PC-9 (cell line): ENCODE results near the gene ZBTB34. TPM values are rescaled to one million over a fixed set of nuclear protein-coding genes. Genes with fewer than 3 reads are reported as not detected.

ENCODE experiments used
- BruUV-seq: library from RNA; stranded (reverse); fragments of 400-500 nt; replicated peaks from 2 replicates; lab custom pipeline; 2021; lab: Mats Ljungman, UMichigan
- CTCF ChIA-PET: fragments of 300-600 bp; sonication (Branson Sonifier 250); formaldehyde crosslinking; loops from one replicate; lab custom pipeline; 2022; ENCODE audit warnings: antibody characterized with exemption; lab: Charles Lee
- POLR2A ChIA-PET: fragments of 300-600 bp; sonication (Branson Sonifier 250); formaldehyde crosslinking; loops from one replicate; lab custom pipeline; 2022; ENCODE audit warnings: antibody characterized with exemption; ENCODE audit not compliant: unreplicated experiment; lab: Charles Lee
- DNase-seq, 2 experiments: peaks; one replicate each; pipeline versions ENCODE4 v3.0.0 to v3.0.0-alpha.2; 2015 to 2022; ENCODE audit warnings: mixed read lengths in 1 of 2
- H2AFZ ChIP-seq: fragments of 200-600 bp; sonication (generic); 2 replicates; pipeline ENCODE4 v1.8.1; 2017; ENCODE audit warnings: antibody characterized with exemption
- H3F3A ChIP-seq: fragments of 200-600 bp; sonication (generic); 2 replicates; pipeline ENCODE4 v1.8.1; 2017; ENCODE audit warnings: antibody characterized with exemption, mild to moderate bottlenecking, low read depth; ENCODE audit not compliant: insufficient read depth
- H3K27ac ChIP-seq: fragments of 200-600 bp; sonication (generic); 2 replicates; pipeline ENCODE4 v1.6.1; 2016; ENCODE audit warnings: mixed run types
- H3K27me3 ChIP-seq: fragments of 200-600 bp; sonication (generic); 2 replicates; pipeline ENCODE4 v1.6.1; 2016; ENCODE audit warnings: low read depth, mixed run types; ENCODE audit not compliant: insufficient read depth
- H3K36me3 ChIP-seq: fragments of 200-600 bp; sonication (generic); 2 replicates; pipeline ENCODE4 v1.6.1; 2016; ENCODE audit warnings: low read depth, mixed run types
- H3K4me1 ChIP-seq: fragments of 200-600 bp; sonication (generic); replicated peaks from 2 replicates; pipeline ENCODE4 v1.6.1; 2016; ENCODE audit warnings: mixed run types; ENCODE audit not compliant: insufficient read depth
- H3K4me2 ChIP-seq: fragments of 200-600 bp; sonication (generic); 2 replicates; pipeline ENCODE4 v1.6.1; 2017; ENCODE audit warnings: mixed run types
- H3K4me3 ChIP-seq: fragments of 200-600 bp; sonication (generic); 2 replicates; pipeline ENCODE4 v1.6.1; 2016; ENCODE audit warnings: mixed run types
- H3K79me2 ChIP-seq: fragments of 200-600 bp; sonication (generic); 2 replicates; pipeline ENCODE4 v1.6.1; 2017; ENCODE audit warnings: low read depth, mixed run types
- H3K9me2 ChIP-seq: fragments of 200-600 bp; sonication (generic); 2 replicates; pipeline ENCODE4 v1.8.1; 2017; ENCODE audit warnings: mild to moderate bottlenecking; ENCODE audit not compliant: insufficient read depth
- H3K9me3 ChIP-seq: fragments of 200-600 bp; sonication (generic); 2 replicates; pipeline ENCODE4 v1.8.1; 2016; ENCODE audit warnings: low read depth; ENCODE audit not compliant: insufficient read depth
- H4K20me1 ChIP-seq: fragments of 200-600 bp; sonication (generic); 2 replicates; pipeline ENCODE4 v1.8.1; 2017; ENCODE audit not compliant: insufficient read depth
- EZH2 ChIP-seq: fragments of 200-600 bp; sonication (generic); IDR thresholded peaks from 2 replicates; pipeline ENCODE4 v1.8.0; 2017; ENCODE audit warnings: antibody characterized with exemption, low read depth
- intact Hi-C: fragments of 100-400 bp; cut with micrococcal nuclease; formaldehyde crosslinking; loops from one replicate; pipeline ENCODE4 v1.10.0; 2022; ENCODE audit not compliant: unreplicated experiment
- total RNA-seq: library from RNA; stranded (reverse); gene quantifications from 2 replicates; pipeline ENCODE4 v1.2.3, GENCODE V29; 2021
- TF ChIP-seq, protein P1 (sequence below): fragments of 200-600 bp; sonication (generic); conservative IDR thresholded peaks from 2 replicates; pipeline ENCODE4 v1.6.1; 2017; ENCODE audit warnings: mixed run types, antibody characterized with exemption, mild to moderate bottlenecking, moderate library complexity

ZBTB34 gene
- total RNA-seq, 1 experiment from 2014 or later: 9.0 TPM

GRCh38 chr9:126864771-126865170 is 4.3 kb downstream of the ZBTB34 start:
- DNase-seq: no peak
- no peaks in the 10 kb centered on the region for H3K9me3 ChIP-seq
- peaks cover 15% of the 10 kb centered on the region for H3K4me1 ChIP-seq
- CTCF ChIA-PET: no interaction called here
- H3F3A ChIP-seq: peaks cover 5% of the 10 kb centered on the region; the same call in 1 of the 2 replicates
- no peaks in the 10 kb centered on the region for H3K36me3 ChIP-seq
- H2AFZ ChIP-seq: no peak overlapping the region
- no peak overlapping the region for H3K27ac ChIP-seq
- TF ChIP-seq, protein P1, sequence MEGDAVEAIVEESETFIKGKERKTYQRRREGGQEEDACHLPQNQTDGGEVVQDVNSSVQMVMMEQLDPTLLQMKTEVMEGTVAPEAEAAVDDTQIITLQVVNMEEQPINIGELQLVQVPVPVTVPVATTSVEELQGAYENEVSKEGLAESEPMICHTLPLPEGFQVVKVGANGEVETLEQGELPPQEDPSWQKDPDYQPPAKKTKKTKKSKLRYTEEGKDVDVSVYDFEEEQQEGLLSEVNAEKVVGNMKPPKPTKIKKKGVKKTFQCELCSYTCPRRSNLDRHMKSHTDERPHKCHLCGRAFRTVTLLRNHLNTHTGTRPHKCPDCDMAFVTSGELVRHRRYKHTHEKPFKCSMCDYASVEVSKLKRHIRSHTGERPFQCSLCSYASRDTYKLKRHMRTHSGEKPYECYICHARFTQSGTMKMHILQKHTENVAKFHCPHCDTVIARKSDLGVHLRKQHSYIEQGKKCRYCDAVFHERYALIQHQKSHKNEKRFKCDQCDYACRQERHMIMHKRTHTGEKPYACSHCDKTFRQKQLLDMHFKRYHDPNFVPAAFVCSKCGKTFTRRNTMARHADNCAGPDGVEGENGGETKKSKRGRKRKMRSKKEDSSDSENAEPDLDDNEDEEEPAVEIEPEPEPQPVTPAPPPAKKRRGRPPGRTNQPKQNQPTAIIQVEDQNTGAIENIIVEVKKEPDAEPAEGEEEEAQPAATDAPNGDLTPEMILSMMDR: no peak
- no peak for TF ChIP-seq EZH2
- no peaks in the 10 kb centered on the region for H3K9me2 ChIP-seq
- intact Hi-C loops: no loop called here
- H3K27me3 ChIP-seq: no peaks in the 10 kb centered on the region
- no TSS peak for BruUV-seq
- H3K4me3 ChIP-seq: no peak overlapping the region
- POLR2A ChIA-PET: no interaction called here
- H3K4me2 ChIP-seq: no peak overlapping the region
- peaks cover 9% of the 10 kb centered on the region for H4K20me1 ChIP-seq
- H3K79me2 ChIP-seq: peaks cover 36% of the 10 kb centered on the region

GRCh38 chr9:126869368-126869767 is 8.9 kb downstream of the ZBTB34 start:
- ChIA-PET CTCF (no interaction called here), POLR2A (no interaction called here)
- Histone ChIP-seq H3K4me1 (no peaks in the 10 kb centered on the region), H2AFZ (no peak overlapping the region), H3K79me2 (peaks cover 17% of the 10 kb centered on the region), H3K4me3 (no peak overlapping the region), H3K9me2 (no peaks in the 10 kb centered on the region), H3F3A (peaks cover 2% of the 10 kb centered on the region; the same call in 1 of the 2 replicates), H4K20me1 (peaks cover 5% of the 10 kb centered on the region; the same call in 1 of the 2 replicates), H3K27ac (no peak overlapping the region), H3K36me3 (no peaks in the 10 kb centered on the region), H3K4me2 (no peak overlapping the region), H3K27me3 (no peaks in the 10 kb centered on the region), H3K9me3 (no peaks in the 10 kb centered on the region)
- no peak for DNase-seq
- intact Hi-C loops: no loop called here
- BruUV-seq: no TSS peak
- TF ChIP-seq EZH2: no peak
- TF ChIP-seq, protein P1: no peak

DNA sequence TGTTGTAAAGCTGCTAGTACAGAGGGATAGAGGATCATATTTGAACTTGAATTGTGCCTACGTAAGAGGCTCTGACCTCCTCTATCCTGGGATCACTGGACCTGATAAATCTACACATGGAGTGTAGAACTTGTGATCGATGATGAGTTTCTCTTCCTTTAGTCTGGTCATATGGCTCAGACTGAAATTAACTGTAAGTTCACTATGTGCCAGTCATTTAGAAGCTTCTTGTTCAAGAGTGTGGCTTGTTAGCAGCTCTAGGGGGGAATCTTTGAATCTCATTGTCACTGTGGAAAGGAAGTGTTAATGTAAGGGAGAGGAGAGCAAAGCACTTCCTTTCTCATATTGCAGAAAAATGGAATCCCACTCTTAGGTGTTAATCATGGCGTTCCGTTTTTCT is 12.1 kb downstream of the ZBTB34 start:
- no peak for TF ChIP-seq EZH2
- TF ChIP-seq, protein P1: no peak
- H3K79me2 ChIP-seq: peaks cover 17% of the 10 kb centered on the region
- H3K36me3 ChIP-seq: no peaks in the 10 kb centered on the region
- no peak overlapping the region for H3K27ac ChIP-seq
- H3K27me3 ChIP-seq: no peaks in the 10 kb centered on the region
- H3K9me3 ChIP-seq: no peaks in the 10 kb centered on the region
- intact Hi-C loops: no loop called here
- no peak for DNase-seq
- 0 out of 2 replicates have a peak, but pooled peaks cover 4% of the 10 kb centered on the region for H3K4me1 ChIP-seq
- BruUV-seq: no TSS peak
- peaks cover 3% of the 10 kb centered on the region for H3F3A ChIP-seq
- H2AFZ ChIP-seq: no peak overlapping the region
- ChIA-PET CTCF (no interaction called here), POLR2A (interaction anchor here (0.7 kb wide), 1 partner anchor 199 kb away, joined by 4 read pairs; no protein-coding TSS in a partner anchor)
- peaks cover 3% of the 10 kb centered on the region for H4K20me1 ChIP-seq
- H3K9me2 ChIP-seq: no peaks in the 10 kb centered on the region
- H3K4me2 ChIP-seq: no peak overlapping the region
- H3K4me3 ChIP-seq: no peak overlapping the region
